Tibial nerve (tissue), 4 donors: ENCODE data around the gene VSNL1.

Experiments
- EP300 ChIP-seq, 2 donors: sonication (generic); formaldehyde crosslinking; IDR thresholded peaks; one replicate each; pipeline ENCODE4 v1.6.1; 2017; ENCODE audit warnings: antibody characterized with exemption in 2 of 2, mild to moderate bottlenecking in 1 of 2
- POLR2A ChIP-seq, 2 donors: fragments of 450-650 bp; IDR thresholded peaks; one replicate each; pipeline ENCODE4 v1.6.1; 2017; ENCODE audit warnings: antibody characterized with exemption in 2 of 2, mild to moderate bottlenecking in 2 of 2, moderate library complexity in 2 of 2
- TF ChIP-seq, protein P1 (sequence below), 5 experiments: fragments of 200-600 bp in 3 of 5; fragments of 450-650 bp in 2 of 5; sonication (generic) in 3 of 5; IDR thresholded peaks; one replicate each; pipeline ENCODE4 v1.5.1; 2016 to 2019; ENCODE audit warnings: antibody characterized with exemption in 5 of 5, mild to moderate bottlenecking in 3 of 5, moderate library complexity in 2 of 5

DNA sequence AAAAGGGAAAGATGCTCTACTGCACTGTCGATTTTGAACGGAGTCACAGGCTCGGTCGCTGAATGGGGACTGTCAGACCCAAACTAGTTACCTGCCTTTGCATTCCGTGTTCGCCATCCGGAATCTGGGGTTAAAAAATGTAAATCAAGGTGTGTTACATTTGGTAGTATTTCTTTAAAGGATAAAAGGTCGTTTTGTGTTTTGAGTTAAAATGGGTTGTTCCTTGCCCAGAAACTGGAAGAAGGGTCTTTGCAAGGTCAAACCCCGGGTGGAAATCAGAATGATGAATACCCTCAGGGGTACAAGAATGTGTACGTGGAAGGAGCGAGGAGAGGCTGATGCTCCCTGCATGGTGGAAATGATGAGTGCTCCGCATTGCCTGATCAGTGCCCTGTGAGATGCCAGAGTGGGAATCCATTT is 1.0 kb downstream of the VSNL1 start:
- TF ChIP-seq, protein P1, sequence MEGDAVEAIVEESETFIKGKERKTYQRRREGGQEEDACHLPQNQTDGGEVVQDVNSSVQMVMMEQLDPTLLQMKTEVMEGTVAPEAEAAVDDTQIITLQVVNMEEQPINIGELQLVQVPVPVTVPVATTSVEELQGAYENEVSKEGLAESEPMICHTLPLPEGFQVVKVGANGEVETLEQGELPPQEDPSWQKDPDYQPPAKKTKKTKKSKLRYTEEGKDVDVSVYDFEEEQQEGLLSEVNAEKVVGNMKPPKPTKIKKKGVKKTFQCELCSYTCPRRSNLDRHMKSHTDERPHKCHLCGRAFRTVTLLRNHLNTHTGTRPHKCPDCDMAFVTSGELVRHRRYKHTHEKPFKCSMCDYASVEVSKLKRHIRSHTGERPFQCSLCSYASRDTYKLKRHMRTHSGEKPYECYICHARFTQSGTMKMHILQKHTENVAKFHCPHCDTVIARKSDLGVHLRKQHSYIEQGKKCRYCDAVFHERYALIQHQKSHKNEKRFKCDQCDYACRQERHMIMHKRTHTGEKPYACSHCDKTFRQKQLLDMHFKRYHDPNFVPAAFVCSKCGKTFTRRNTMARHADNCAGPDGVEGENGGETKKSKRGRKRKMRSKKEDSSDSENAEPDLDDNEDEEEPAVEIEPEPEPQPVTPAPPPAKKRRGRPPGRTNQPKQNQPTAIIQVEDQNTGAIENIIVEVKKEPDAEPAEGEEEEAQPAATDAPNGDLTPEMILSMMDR (IDR thresholded peaks at IDR 0.05), result no peak
- TF ChIP-seq POLR2A (IDR thresholded peaks at IDR 0.05) (no peak), EP300 (IDR thresholded peaks at IDR 0.05) (no peak)
